IMR-90 (cell line): ENCODE results near the gene RNF113A. TPM values are rescaled to one million over a fixed set of nuclear protein-coding genes. Genes with fewer than 3 reads are reported as not detected.

Experiments
- ATAC-seq: fragments of 200-7000 bp; cut with Tn5 transposase; 2 replicates; pipeline ENCODE4 v1.9.1; 2020; ENCODE audit warnings: low read depth, mild to moderate bottlenecking, moderate library complexity
- Bru-seq: library from RNA; stranded (reverse); fragments of 400-500 nt; gene quantifications from one replicate; lab custom pipeline; 2021; lab: Mats Ljungman, UMichigan
- BruChase-seq, 2 experiments: library from RNA; stranded (reverse); fragments of 400-500 nt; gene quantifications; one replicate each; lab custom pipeline; 2021; lab: Mats Ljungman, UMichigan
- BruUV-seq: library from RNA; stranded (reverse); fragments of 400-500 nt; replicated peaks from 2 replicates; lab custom pipeline; 2021; lab: Mats Ljungman, UMichigan
- CTCF ChIA-PET: fragments of 300-600 bp; formaldehyde crosslinking; extraction: SDS; loops from one replicate; lab custom pipeline; 2021; ENCODE audit warnings: antibody characterized with exemption; lab: Yijun Ruan, JAX
- POLR2A ChIA-PET: fragments of 300-600 bp; sonication (Branson Sonifier 250); formaldehyde crosslinking; loops from one replicate; lab custom pipeline; 2022; ENCODE audit warnings: antibody characterized with exemption; ENCODE audit not compliant: unreplicated experiment; lab: Charles Lee
- DNase-seq: peaks from one replicate; pipeline ENCODE4 v3.0.0; 2013
- H2AFZ ChIP-seq: replicated peaks from 2 replicates; pipeline ENCODE3; 2013; ENCODE audit warnings: low read length, mild to moderate bottlenecking; ENCODE audit not compliant: poor library complexity
- H2AK5ac ChIP-seq: 2 replicates; pipeline ENCODE4 v1.6.1; 2013; ENCODE audit warnings: low read depth, low read length, inconsistent platforms
- H2AK9ac ChIP-seq: replicated peaks from 2 replicates; pipeline ENCODE3; 2013; ENCODE audit warnings: mild to moderate bottlenecking, low read depth, low read length, moderate library complexity; ENCODE audit not compliant: poor library complexity
- H2BK120ac ChIP-seq: 2 replicates; pipeline ENCODE4 v1.6.1; 2013; ENCODE audit warnings: low read depth, low read length, inconsistent platforms
- H2BK15ac ChIP-seq: 3 replicates; pipeline ENCODE4 v1.6.1; 2013; ENCODE audit warnings: low read depth, low read length, inconsistent platforms
- H2BK20ac ChIP-seq: 2 replicates; pipeline ENCODE4 v1.6.1; 2013; ENCODE audit warnings: low read depth, mild to moderate bottlenecking, inconsistent platforms, low read length, moderate library complexity
- H2BK5ac ChIP-seq: 2 replicates; pipeline ENCODE4 v1.6.1; 2013; ENCODE audit warnings: mild to moderate bottlenecking, low read depth, low read length, inconsistent platforms; ENCODE audit not compliant: poor library complexity, severe bottlenecking
- H3K14ac ChIP-seq: replicated peaks from 2 replicates; pipeline ENCODE4 v1.6.1; 2013; ENCODE audit warnings: low read depth, low read length, inconsistent platforms
- H3K18ac ChIP-seq: 2 replicates; pipeline ENCODE4 v1.6.1; 2013; ENCODE audit warnings: low read depth, low read length, control low read depth
- H3K23ac ChIP-seq: 2 replicates; pipeline ENCODE4 v1.6.1; 2013; ENCODE audit warnings: low read depth, low read length, inconsistent platforms
- H3K27ac ChIP-seq: 2 replicates; pipeline ENCODE4 v1.5.1; 2013; ENCODE audit warnings: mild to moderate bottlenecking, control low read depth, low read length; ENCODE audit not compliant: insufficient read depth
- H3K27me3 ChIP-seq: 2 replicates; pipeline ENCODE4 v1.6.1; 2013; ENCODE audit warnings: low read length; ENCODE audit not compliant: control insufficient read depth, insufficient read depth
- H3K36me3 ChIP-seq: 2 replicates; pipeline ENCODE4 v1.6.1; 2013; ENCODE audit warnings: low read length, mixed read lengths; ENCODE audit not compliant: control insufficient read depth, insufficient read depth
- H3K4ac ChIP-seq: 2 replicates; pipeline ENCODE4 v1.6.1; 2013; ENCODE audit warnings: low read depth, low read length, inconsistent platforms
- H3K4me1 ChIP-seq: 2 replicates; pipeline ENCODE4 v1.6.1; 2013; ENCODE audit warnings: low read length, mixed read lengths; ENCODE audit not compliant: control insufficient read depth, insufficient read depth
- H3K4me2 ChIP-seq: 2 replicates; pipeline ENCODE4 v1.6.1; 2013; ENCODE audit warnings: low read depth, mild to moderate bottlenecking, control low read depth, low read length, moderate library complexity
- H3K4me3 ChIP-seq: 2 replicates; pipeline ENCODE4 v1.5.1; 2013; ENCODE audit warnings: low read depth, mild to moderate bottlenecking, control low read depth, low read length, moderate library complexity; ENCODE audit not compliant: insufficient read depth
- H3K56ac ChIP-seq: 2 replicates; pipeline ENCODE4 v1.6.1; 2013; ENCODE audit warnings: low read length, inconsistent platforms; ENCODE audit not compliant: insufficient read depth; ENCODE audit errors: extremely low read depth
- H3K79me1 ChIP-seq, 2 experiments: 2 replicates each; pipeline ENCODE4 v1.6.1; 2013; ENCODE audit warnings: low read length in 2 of 2, inconsistent platforms in 1 of 2, low read depth in 1 of 2
- H3K9ac ChIP-seq: 2 replicates; pipeline ENCODE4 v1.6.1; 2013; ENCODE audit warnings: low read depth, low read length, control low read depth
- H3K9me1 ChIP-seq: 2 replicates; pipeline ENCODE4 v1.6.1; 2013; ENCODE audit warnings: low read length, inconsistent platforms; ENCODE audit not compliant: insufficient read depth
- H3K9me3 ChIP-seq: 2 replicates; pipeline ENCODE4 v1.6.1; 2013; ENCODE audit warnings: low read length; ENCODE audit not compliant: control insufficient read depth, insufficient read depth
- H4K20me1 ChIP-seq: 2 replicates; pipeline ENCODE4 v1.6.1; 2013; ENCODE audit warnings: low read length, inconsistent platforms; ENCODE audit not compliant: insufficient read depth
- H4K5ac ChIP-seq: 2 replicates; pipeline ENCODE4 v1.6.1; 2013; ENCODE audit warnings: mild to moderate bottlenecking, low read depth, low read length, control low read depth
- H4K8ac ChIP-seq, 2 experiments: 2 replicates each; pipeline ENCODE4 v1.6.1; 2013; ENCODE audit warnings: low read depth in 2 of 2, low read length in 2 of 2, control low read depth in 1 of 2, inconsistent platforms in 1 of 2
- H4K91ac ChIP-seq: 2 replicates; pipeline ENCODE4 v1.6.1; 2013; ENCODE audit warnings: low read depth, low read length, inconsistent platforms; ENCODE audit not compliant: insufficient read depth
- CEBPB ChIP-seq: IDR thresholded peaks from 2 replicates; pipeline ENCODE4 v1.6.1; 2012; ENCODE audit warnings: low read depth, low read length, improper control_type of control experiment
- MAFK ChIP-seq: IDR thresholded peaks from 2 replicates; pipeline ENCODE4 v1.6.1; 2012; ENCODE audit warnings: low read depth, low read length, improper control_type of control experiment
- MAZ ChIP-seq: IDR thresholded peaks from 2 replicates; pipeline ENCODE4 v1.6.1; 2012; ENCODE audit warnings: low read depth, mild to moderate bottlenecking, low read length, improper control_type of control experiment, moderate library complexity, borderline replicate concordance
- POLR2A ChIP-seq: IDR thresholded peaks from 2 replicates; pipeline ENCODE4 v1.6.1; 2012; ENCODE audit warnings: mild to moderate bottlenecking, low read depth, low read length
- WGBS, 2 experiments: methylation state at CpG; one replicate each; pipeline versions ENCODE4 v1.1.5 to v1.1.7; 2013; ENCODE audit warnings: missing lambda C conversion rate in 2 of 2; ENCODE audit not compliant: insufficient read length in 1 of 2; ENCODE audit errors: extremely low coverage in 2 of 2; 5-methylcytosine and 5-hydroxymethylcytosine counted together
- dilution Hi-C: fragments of 300-500 bp; cut with HindIII; formaldehyde crosslinking; loops from one replicate; pipeline ENCODE4 v1.14.3; 2018; ENCODE audit warnings: low sequenced_read_pairs; ENCODE audit not compliant: unreplicated experiment
- in situ Hi-C: fragments of 300-500 bp; cut with MboI; formaldehyde crosslinking; loops from 3 replicates; pipeline ENCODE4 v1.14.3; 2019; ENCODE audit warnings: low sequenced_read_pairs, inconsistent platforms, mixed read lengths
- intact Hi-C: fragments of 100-400 bp; cut with micrococcal nuclease; formaldehyde crosslinking; loops from 2 replicates; pipeline ENCODE4 v1.10.0; 2022
- long read RNA-seq: library from polyadenylated mRNA; unstranded; transcript quantifications from one replicate; pipeline ENCODE4 v2.0.0, GENCODE V29; 2021; ENCODE audit not compliant: unreplicated experiment
- polyA plus RNA-seq, 3 experiments: library from polyadenylated mRNA; depleted of rRNA; stranded (reverse); fragments of >200 nt; gene quantifications; 2 replicates each; pipeline ENCODE4 v1.2.3, GENCODE V29; 2012; ENCODE audit warnings: low replicate concordance in 1 of 3
- total RNA-seq: library from RNA; depleted of rRNA; stranded (reverse); fragments of >200 nt; gene quantifications from 2 replicates; pipeline ENCODE4 v1.2.3, GENCODE V29; 2012; rRNA removed

Gene RNF113A
- 16.5 and 20.6 TPM in 2 replicates for total RNA-seq
- polyA plus RNA-seq (2012; rRNA removed): 15.9 and 17.0 TPM in 2 replicates
- polyA plus RNA-seq (2012; cell fraction: cytosol; rRNA removed): 10.5 and 11.2 TPM in 2 replicates
- 4.4 and 6.8 TPM in 2 replicates for polyA plus RNA-seq (2012; cell fraction: nucleus; rRNA removed; ENCODE audit: low replicate concordance)
- percentile 55 among the genes with signal in this experiment for Bru-seq, nascent RNA
- BruChase-seq, experiment 1, labeled RNA remaining after a 6-hour chase: percentile 51 among the genes with signal in this experiment
- percentile 56 among the genes with signal in this experiment for BruChase-seq, experiment 2, labeled RNA remaining after a 2-hour chase
- long read RNA-seq, transcript RNF113A-201 (1 exons, 1,353 nt): major isoform, 12 of 12 reads
- long read RNA-seq, partial matches to known transcripts: 0 of 12 reads
- long read RNA-seq, other reads (novel, unspliced or antisense): 0 of 12 reads

GRCh38 chrX:119871599-119872395 lies at the start of gene RNF113A, which contains the start of gene NDUFA1:
Gene RNF113A, minus strand, starts transcription at chrX:119871733. Its CDS starts 120 bp downstream, at chrX:119871613.
Gene NDUFA1, plus strand, starts transcription at chrX:119871832. Its CDS starts 80 bp downstream, at chrX:119871912.
- POLR2A ChIA-PET: no interaction called here

More at GRCh38 chrX:119871599-119872395, at the start of gene RNF113A, which contains the start of gene NDUFA1:
- DNase-seq: peak; percentile 81
- Histone ChIP-seq H2BK20ac (no peak within 1 kb of the TSS), H3K56ac (peak within 1 kb of the TSS; percentile 94), H3K36me3 (no peaks in the 10 kb centered on the region; the same call in 1 of the 2 replicates), H3K4me1 (no peaks in the 10 kb centered on the region), H2AK5ac (peak within 1 kb of the TSS; percentile 63), H3K27ac (peak within 1 kb of the TSS; percentile 88), H3K4me3 (peak within 1 kb of the TSS; percentile 89), H3K79me1 (peaks cover 0 to 11% of the 10 kb centered on the region in 2 experiments; a peak in 3 of 4 replicates), H4K20me1 (peaks cover 3% of the 10 kb centered on the region; the same call in 1 of the 2 replicates), H3K18ac (peak within 1 kb of the TSS; percentile 77), H3K4ac (peak within 1 kb of the TSS; percentile 88), H2BK120ac (peak within 1 kb of the TSS; percentile 8; the same call in 1 of the 2 replicates), H4K5ac (peak within 1 kb of the TSS; percentile 88), H3K4me2 (peak within 1 kb of the TSS; percentile 89), H4K91ac (peak within 1 kb of the TSS; percentile 77), H3K9me3 (no peaks in the 10 kb centered on the region), H3K27me3 (no peaks in the 10 kb centered on the region), H2BK15ac (no peak within 1 kb of the TSS), H3K9me1 (no peaks in the 10 kb centered on the region), H3K23ac (peak within 1 kb of the TSS; percentile 92), H3K14ac (peak within 1 kb of the TSS; percentile 98), H2BK5ac (peak within 1 kb of the TSS; percentile 79), H2AFZ (peak within 1 kb of the TSS; percentile 94), H4K8ac (peak within 1 kb of the TSS; percentile 72 to 98), H3K9ac (peak within 1 kb of the TSS; percentile 87), H2AK9ac (peak within 1 kb of the TSS; percentile 96)
- dilution Hi-C loops (no loop called here), intact Hi-C loops (loop anchor here (2.0 to 5.0 kb wide), 2 partner anchors 81 to 264 kb away; partner anchors contain the start of genes NKRF and RPL39), in situ Hi-C loops (no loop called here)
- BruUV-seq: no TSS peak
- CTCF ChIA-PET: interaction anchor here (0.6 to 1.3 kb wide), 2 partner anchors 9 to 15 kb away, joined by 3 to 4 read pairs; no protein-coding TSS in a partner anchor
- WGBS, 2 experiments: 31% methylated on average over 16 of the region's 62 CpGs; no CpG with 5 or more reads in 1 of the 2 experiments
- ATAC-seq: peak; percentile 93
- TF ChIP-seq CEBPB: peak; percentile 63
- TF ChIP-seq POLR2A: peak; percentile 79; the same call in 1 of the 2 replicates
- TF ChIP-seq MAFK: no peak
- TF ChIP-seq MAZ: 0 out of 2 replicates have a peak, but pooled peaks have one; percentile 13
